K562 (cell line): ENCODE data around the gene OR7G1. TPM values are rescaled to one million over a fixed set of nuclear protein-coding genes. Genes with fewer than 3 reads are reported as not detected.
A peak's percentile ranks its signal among the peaks of the same experiment; 100 is the strongest.

Source experiments
- ATF7 ChIP-seq: fragments of 450-650 bp; IDR thresholded peaks from 2 replicates; pipeline ENCODE4 v1.7.1; 2014; ENCODE audit warnings: mild to moderate bottlenecking, moderate library complexity
- CHAMP1 ChIP-seq: fragments of 450-650 bp; IDR thresholded peaks from 2 replicates; pipeline ENCODE4 v1.6.1; 2016; ENCODE audit warnings: mild to moderate bottlenecking
- DPF2 ChIP-seq: fragments of 450-650 bp; IDR thresholded peaks from 2 replicates; pipeline ENCODE4 v1.6.1; 2016
- JUND ChIP-seq, 2 experiments: IDR thresholded peaks; 2 replicates in 1 of 2; 3 replicates in 1 of 2; pipeline ENCODE4 v1.6.1; 2011; ENCODE audit warnings: borderline replicate concordance in 2 of 2, low read depth in 2 of 2, low read length in 2 of 2, improper control_type of control experiment in 1 of 2, missing biosample characterization in 1 of 2, missing genetic modification characterization in 1 of 2, missing genetic modification reagents in 1 of 2
- KHSRP ChIP-seq: fragments of 450-650 bp; IDR thresholded peaks from 2 replicates; pipeline ENCODE4 v1.6.1; 2017
- MEIS2 ChIP-seq: fragments of 450-650 bp; IDR thresholded peaks from 2 replicates; pipeline ENCODE4 v1.6.1; 2014; ENCODE audit warnings: mild to moderate bottlenecking; ENCODE audit not compliant: partially characterized antibody
- MNT ChIP-seq, 2 experiments: fragments of 450-650 bp; conservative IDR thresholded peaks; 2 replicates each; pipeline ENCODE4 v1.6.1; 2017; ENCODE audit warnings: mild to moderate bottlenecking in 2 of 2, moderate library complexity in 2 of 2
- RAD51 ChIP-seq: fragments of 450-650 bp; IDR thresholded peaks from 2 replicates; pipeline ENCODE4 v1.7.1; 2016; ENCODE audit warnings: low read depth, mild to moderate bottlenecking, borderline replicate concordance
- TCF7L2 ChIP-seq: fragments of 150-350 bp; IDR thresholded peaks from 2 replicates; pipeline ENCODE4 v1.6.1; 2016; ENCODE audit warnings: low read depth, mild to moderate bottlenecking, low read length, moderate library complexity
- THAP7 ChIP-seq: fragments of 250-450 bp; sonication (Bioruptor Pico); IDR thresholded peaks from 2 replicates; pipeline ENCODE4 v1.5.0; 2021
- ZNF3 ChIP-seq: fragments of 250-450 bp; sonication (Bioruptor Pico); IDR thresholded peaks from 2 replicates; pipeline ENCODE4 v1.5.0; 2021; ENCODE audit warnings: mild to moderate bottlenecking, moderate library complexity
- ZNF512 ChIP-seq: IDR thresholded peaks from 2 replicates; pipeline ENCODE4 v1.6.1; 2016; ENCODE audit warnings: missing genetic modification characterization, missing compliant biosample characterization
- ZNF766 ChIP-seq: fragments of 200-800 bp; sonication (Bioruptor generic); conservative IDR thresholded peaks from 2 replicates; pipeline ENCODE4 v1.6.1; 2016; ENCODE audit warnings: missing genetic modification characterization, missing compliant biosample characterization
- polyA plus RNA-seq, 8 experiments: library from polyadenylated mRNA; depleted of rRNA in 4 of 8; stranded (reverse) in 5 of 8; unstranded in 3 of 8; fragments of >200 nt; fragmentation: Nextera tagmentation in 2 of 8; fragmentation: Illumina TruSeq in 1 of 8; extraction: Ambion mirVana in 2 of 8; extraction: Trizol in 1 of 8; gene quantifications; 2 replicates each; pipeline versions ENCODE4 v1.2.1 to v1.2.3, GENCODE V29; 2011 to 2014; ENCODE audit warnings: inconsistent platforms in 1 of 8, missing spikeins in 1 of 8
- total RNA-seq, 7 experiments: library from RNA; depleted of rRNA in 6 of 7; stranded (reverse); fragments of >200 nt in 6 of 7; fragmentation: Illumina TruSeq in 2 of 7; extraction: Trizol in 2 of 7; gene quantifications; 2 replicates each; pipeline versions ENCODE4 v1.2.1 to v1.2.3, GENCODE V29; 2011 to 2021; ENCODE audit warnings: low replicate concordance in 1 of 7
- TF ChIP-seq, protein P1 (sequence below), 2 experiments: fragments of 450-650 bp in 1 of 2; sonication (generic) in 1 of 2; formaldehyde crosslinking in 1 of 2; IDR thresholded peaks in 1 of 2; conservative IDR thresholded peaks in 1 of 2; 2 replicates each; pipeline versions ENCODE4 v1.6.1 to v1.8.1; 2016 to 2023; ENCODE audit warnings: mild to moderate bottlenecking in 2 of 2, moderate library complexity in 2 of 2, inconsistent platforms in 1 of 2, missing genetic modification reagents in 1 of 2

Gene OR7G1
- total and polyA plus RNA-seq, 9 of the 15 experiments (the other 6 are each of a cell fraction or from before 2014, with no cell fraction given), result not detected

DNA sequence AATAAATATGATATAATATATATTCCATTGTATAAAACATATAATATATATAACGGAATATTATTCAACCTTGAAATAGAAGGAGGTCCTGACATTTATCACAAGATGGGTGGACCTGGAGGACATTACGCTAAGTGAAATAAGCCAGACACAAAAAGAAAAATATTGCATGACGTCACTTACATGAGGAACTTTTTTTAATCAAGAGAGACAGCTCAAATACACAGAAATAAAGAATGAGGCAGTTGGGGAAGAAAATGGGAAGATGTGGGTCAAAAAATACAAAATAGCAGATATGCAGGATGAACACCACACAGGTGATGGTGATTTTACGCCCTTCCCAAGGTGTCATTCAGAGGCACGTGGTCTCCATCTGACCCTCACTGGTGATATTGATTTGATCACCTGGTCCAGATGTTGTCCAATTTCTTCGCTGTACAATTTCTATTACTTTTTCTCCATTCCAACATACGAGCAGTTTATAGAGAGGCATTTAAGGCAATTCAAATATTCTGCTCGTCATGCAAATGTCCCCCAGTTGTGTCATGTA lies 24.1 kb upstream of the OR7G1 start (continued):
- TF ChIP-seq DPF2 (0 out of 2 replicates have a peak, but pooled peaks have one; percentile 5), MEIS2 (no peak), THAP7 (CRISPR knock-in tag) (no peak), MNT (conservative IDR thresholded peaks at IDR 0.05) (0 out of 4 replicates have a peak, but pooled peaks of 1 of the 2 experiments have one; percentile 29), JUND (IDR thresholded peaks at IDR 0.05; ENCODE audit: borderline replicate concordance, low read depth, low read length) (no peak), JUND (tag; IDR thresholded peaks at IDR 0.05; ENCODE audit: borderline replicate concordance, low read depth, low read length) (peak; percentile 56; the same call in 2 of the 3 replicates), RAD51 (0 out of 2 replicates have a peak, but pooled peaks have one; percentile 17), CHAMP1 (0 out of 2 replicates have a peak, but pooled peaks have one; percentile 2), ZNF3 (CRISPR knock-in tag) (no peak), ZNF766 (CRISPR knock-in tag) (0 out of 2 replicates have a peak, but pooled peaks have one; percentile 2), ZNF512 (tag) (no peak), KHSRP (0 out of 2 replicates have a peak, but pooled peaks have one; percentile 31), ATF7 (peak; percentile 39; the same call in 1 of the 2 replicates), TCF7L2 (no peak)
- TF ChIP-seq, protein P1, sequence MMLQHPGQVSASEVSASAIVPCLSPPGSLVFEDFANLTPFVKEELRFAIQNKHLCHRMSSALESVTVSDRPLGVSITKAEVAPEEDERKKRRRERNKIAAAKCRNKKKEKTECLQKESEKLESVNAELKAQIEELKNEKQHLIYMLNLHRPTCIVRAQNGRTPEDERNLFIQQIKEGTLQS (IDR thresholded peaks at IDR 0.05), result peak; percentile 80
- TF ChIP-seq, protein P1 (CRISPR knock-in tag; conservative IDR thresholded peaks at IDR 0.05), result no peak
